K562 (cell line): ENCODE measurements around the gene ANXA9. TPM values are rescaled to one million over a fixed set of nuclear protein-coding genes. Genes with fewer than 3 reads are reported as not detected.
A peak's percentile ranks its signal among the peaks of the same experiment; 100 is the strongest.

ENCODE experiments used
- ATAC-seq: fragments of 200-7000 bp; cut with Tn5 transposase; 3 replicates; pipeline ENCODE4 v1.9.1; 2020; ENCODE audit warnings: moderate library complexity
- BruUV-seq: library from RNA; stranded (reverse); fragments of 400-500 nt; replicated peaks from 2 replicates; lab custom pipeline; 2021; lab: Mats Ljungman, UMichigan
- CTCF ChIA-PET: fragments of 300-600 bp; formaldehyde crosslinking; extraction: SDS; loops from one replicate; lab custom pipeline; 2021; ENCODE audit warnings: low intra/inter-chr PET ratio; lab: Yijun Ruan, JAX
- POLR2A ChIA-PET: fragments of 300-600, 350-650 bp; sonication (Branson Sonifier 250); formaldehyde crosslinking; extraction: SDS; loops from one replicate; lab custom pipeline; 2021; ENCODE audit warnings: antibody characterized with exemption, inconsistent platforms; lab: Yijun Ruan, JAX
- DNase-seq, 4 experiments: peaks; one replicate each; pipeline versions ENCODE4 v3.0.0 to v3.0.0-alpha.2; 2011 to 2018; ENCODE audit warnings: low spot score in 3 of 4, mixed read lengths in 3 of 4; ENCODE audit errors: extremely low read depth in 1 of 4
- FAIRE-seq: peaks from 2 replicates; lab custom pipeline; 2011; peaks lifted over from hg19 to GRCh38; lab: Jason Lieb, UNC
- H2AFZ ChIP-seq: 2 replicates; pipeline ENCODE4 v1.6.0; 2011; ENCODE audit warnings: low read depth, low read length, control low read depth, inconsistent platforms
- H3K27ac ChIP-seq: fragments of 200-600 bp; 3 replicates; pipeline ENCODE4 v1.8.0; 2011; ENCODE audit warnings: low read depth, mild to moderate bottlenecking, control low read depth, inconsistent platforms, low read length, moderate library complexity, mixed read lengths; ENCODE audit errors: extremely low read depth
- H3K27me3 ChIP-seq, 2 experiments: fragments of 300-600 bp in 1 of 2; 2 replicates in 1 of 2; 3 replicates in 1 of 2; pipeline versions ENCODE4 v1.6.0 to v1.8.0; 2011; ENCODE audit warnings: inconsistent platforms in 2 of 2, low read length in 2 of 2, mild to moderate bottlenecking in 1 of 2, mixed read lengths in 1 of 2, moderate library complexity in 1 of 2; ENCODE audit not compliant: control insufficient read depth in 2 of 2, insufficient read depth in 2 of 2
- H3K36me3 ChIP-seq: fragments of 300-600 bp; 3 replicates; pipeline ENCODE4 v1.8.0; 2011; ENCODE audit warnings: mild to moderate bottlenecking, low read length, inconsistent platforms; ENCODE audit not compliant: control insufficient read depth, insufficient read depth
- H3K4me1 ChIP-seq, 2 experiments: fragments of 200-600 bp in 1 of 2; replicated peaks in 1 of 2; 2 replicates in 1 of 2; 3 replicates in 1 of 2; pipeline versions ENCODE4 v1.5.1 to v1.8.0; 2011; ENCODE audit warnings: inconsistent platforms in 2 of 2, low read length in 2 of 2, mild to moderate bottlenecking in 1 of 2, mixed read lengths in 1 of 2, moderate library complexity in 1 of 2; ENCODE audit not compliant: control insufficient read depth in 2 of 2, insufficient read depth in 2 of 2
- H3K4me2 ChIP-seq: 2 replicates; pipeline ENCODE4 v1.6.1; 2011; ENCODE audit warnings: low read length, control low read depth, inconsistent platforms, mixed read lengths; ENCODE audit not compliant: insufficient read depth
- H3K4me3 ChIP-seq: fragments of 200-600 bp; sonication (generic), shearing (Covaris generic); 2 replicates; pipeline ENCODE4 v1.5.1; 2016; ENCODE audit warnings: control low read depth, inconsistent platforms
- H3K79me2 ChIP-seq: fragments of 200-600 bp; 3 replicates; pipeline ENCODE4 v1.8.0; 2011; ENCODE audit warnings: low read length, inconsistent platforms; ENCODE audit not compliant: control insufficient read depth, insufficient read depth
- H3K9ac ChIP-seq, 2 experiments: 2 replicates each; pipeline versions ENCODE4 v1.6.0 to v1.6.1; 2011; ENCODE audit warnings: low read depth in 2 of 2, low read length in 2 of 2, control low read depth in 1 of 2, inconsistent platforms in 1 of 2, mild to moderate bottlenecking in 1 of 2, mixed read lengths in 1 of 2; ENCODE audit not compliant: insufficient read depth in 1 of 2
- H3K9me1 ChIP-seq: one replicate; pipeline ENCODE4 v1.6.0; 2011; ENCODE audit warnings: inconsistent platforms, mild to moderate bottlenecking, low read length, moderate library complexity; ENCODE audit not compliant: control insufficient read depth, insufficient read depth
- H3K9me3 ChIP-seq: replicated peaks from 2 replicates; pipeline ENCODE4 v1.5.1; 2011; ENCODE audit warnings: low read depth, low read length, inconsistent platforms; ENCODE audit not compliant: control insufficient read depth, insufficient read depth
- H4K20me1 ChIP-seq: replicated peaks from 2 replicates; pipeline ENCODE4 v1.6.1; 2011; ENCODE audit warnings: low read length, inconsistent platforms, mixed read lengths; ENCODE audit not compliant: control insufficient read depth, insufficient read depth
- BHLHE40 ChIP-seq: IDR thresholded peaks from 2 replicates; pipeline ENCODE4 v1.6.1; 2011; ENCODE audit warnings: low read length, improper control_type of control experiment
- CBFB ChIP-seq: sonication (generic); formaldehyde crosslinking; IDR thresholded peaks from 2 replicates; pipeline ENCODE4 v1.4.0; 2020; ENCODE audit warnings: mild to moderate bottlenecking, missing genetic modification reagents
- CEBPB ChIP-seq: fragments of 450-650 bp; IDR thresholded peaks from 2 replicates; pipeline ENCODE4 v1.6.1; 2016; ENCODE audit warnings: missing genetic modification characterization, missing compliant biosample characterization
- CEBPG ChIP-seq, 3 experiments: fragments of 200-800 bp in 1 of 3; sonication (Bioruptor generic) in 1 of 3; sonication (generic) in 1 of 3; formaldehyde crosslinking in 1 of 3; IDR thresholded peaks in 2 of 3; conservative IDR thresholded peaks in 1 of 3; 2 replicates each; pipeline versions ENCODE4 v1.6.1 to v1.8.0; 2016 to 2022; ENCODE audit warnings: missing compliant biosample characterization in 2 of 3, missing genetic modification characterization in 2 of 3, mild to moderate bottlenecking in 1 of 3, missing genetic modification reagents in 1 of 3
- E2F3 ChIP-seq: fragments of 250-450 bp; sonication (Bioruptor Pico); IDR thresholded peaks from 2 replicates; pipeline ENCODE4 v1.4.0; 2020; ENCODE audit warnings: mild to moderate bottlenecking
- EGR1 ChIP-seq: fragments of 450-650 bp; conservative IDR thresholded peaks from 2 replicates; pipeline ENCODE4 v1.6.1; 2017; ENCODE audit warnings: mild to moderate bottlenecking
- HDAC1 ChIP-seq, 2 experiments: fragments of 450-650 bp; IDR thresholded peaks; 2 replicates each; pipeline ENCODE4 v1.6.1; 2016 to 2017; ENCODE audit warnings: inconsistent platforms in 1 of 2, mild to moderate bottlenecking in 1 of 2, moderate library complexity in 1 of 2
- IRF9 ChIP-seq: fragments of 450-650 bp; IDR thresholded peaks from 2 replicates; pipeline ENCODE4 v1.6.1; 2016; ENCODE audit warnings: missing biosample characterization, missing genetic modification characterization
- MBD2 ChIP-seq: sonication (generic); IDR thresholded peaks from 2 replicates; pipeline ENCODE4 v1.6.1; 2016; ENCODE audit warnings: low read depth, borderline replicate concordance
- MYBL2 ChIP-seq, 2 experiments: fragments of 450-650 bp in 1 of 2; sonication (generic) in 1 of 2; formaldehyde crosslinking in 1 of 2; IDR thresholded peaks; 2 replicates each; pipeline versions ENCODE4 v1.6.1 to v1.8.1; 2017 to 2022; ENCODE audit warnings: borderline replicate concordance in 1 of 2, inconsistent platforms in 1 of 2, low read depth in 1 of 2, mild to moderate bottlenecking in 1 of 2, missing genetic modification reagents in 1 of 2, moderate library complexity in 1 of 2
- PRDM10 ChIP-seq: fragments of 450-650 bp; IDR thresholded peaks from 2 replicates; pipeline ENCODE4 v1.6.1; 2018; ENCODE audit not compliant: partially characterized antibody
- RBBP5 ChIP-seq: fragments of 200-600 bp; sonication (generic); IDR thresholded peaks from 2 replicates; pipeline ENCODE4 v1.6.1; 2012; ENCODE audit warnings: borderline replicate concordance, mild to moderate bottlenecking, low read length, control low read depth, inconsistent platforms; ENCODE audit not compliant: insufficient read depth, poor library complexity, severe bottlenecking
- RCOR1 ChIP-seq, 2 experiments: IDR thresholded peaks; 2 replicates each; pipeline ENCODE4 v1.6.1; 2012; ENCODE audit warnings: low read depth in 2 of 2, low read length in 2 of 2, borderline replicate concordance in 1 of 2, improper control_type of control experiment in 1 of 2
- ZNF224 ChIP-seq: sonication (generic); formaldehyde crosslinking; IDR thresholded peaks from 2 replicates; pipeline ENCODE4 v1.8.0; 2022; ENCODE audit warnings: mild to moderate bottlenecking, missing genetic modification reagents
- ZNF644 ChIP-seq: fragments of 200-800 bp; sonication (Bioruptor generic); IDR thresholded peaks from 2 replicates; pipeline ENCODE4 v1.6.1; 2016; ENCODE audit warnings: low read depth, missing genetic modification characterization, missing compliant biosample characterization
- WGBS: fragments of 100-300 bp; shearing (Covaris generic); methylation state at CpG from one replicate; pipeline ENCODE4 v1.1.6; 2016; ENCODE audit warnings: low coverage, mixed read lengths; ENCODE audit not compliant: insufficient coverage; ENCODE audit errors: missing lambda C conversion rate; 5-methylcytosine and 5-hydroxymethylcytosine counted together
- in situ Hi-C: fragments of 300-500 bp; cut with MboI; formaldehyde crosslinking; loops from 4 replicates; pipeline ENCODE4 v1.15.0; 2018; ENCODE audit warnings: inconsistent platforms, mixed read lengths
- intact Hi-C: fragments of 100-400 bp; cut with micrococcal nuclease; formaldehyde crosslinking; loops from 2 replicates; pipeline ENCODE4 v1.14.2; 2022
- polyA plus RNA-seq, 8 experiments: library from polyadenylated mRNA; depleted of rRNA in 4 of 8; stranded (reverse) in 5 of 8; unstranded in 3 of 8; fragments of >200 nt; fragmentation: Nextera tagmentation in 2 of 8; fragmentation: Illumina TruSeq in 1 of 8; extraction: Ambion mirVana in 2 of 8; extraction: Trizol in 1 of 8; gene quantifications; 2 replicates each; pipeline versions ENCODE4 v1.2.1 to v1.2.3, GENCODE V29; 2011 to 2014; ENCODE audit warnings: inconsistent platforms in 1 of 8, missing spikeins in 1 of 8
- total RNA-seq, 7 experiments: library from RNA; depleted of rRNA in 6 of 7; stranded (reverse); fragments of >200 nt in 6 of 7; fragmentation: Illumina TruSeq in 2 of 7; extraction: Trizol in 2 of 7; gene quantifications; 2 replicates each; pipeline versions ENCODE4 v1.2.1 to v1.2.3, GENCODE V29; 2011 to 2021; ENCODE audit warnings: low replicate concordance in 1 of 7

The ANXA9 gene
- total and polyA plus RNA-seq, 9 of the 15 experiments (the other 6 are each of a cell fraction or from before 2014, with no cell fraction given), result 0.24 to 1.6 (median 0.57) TPM

DNA sequence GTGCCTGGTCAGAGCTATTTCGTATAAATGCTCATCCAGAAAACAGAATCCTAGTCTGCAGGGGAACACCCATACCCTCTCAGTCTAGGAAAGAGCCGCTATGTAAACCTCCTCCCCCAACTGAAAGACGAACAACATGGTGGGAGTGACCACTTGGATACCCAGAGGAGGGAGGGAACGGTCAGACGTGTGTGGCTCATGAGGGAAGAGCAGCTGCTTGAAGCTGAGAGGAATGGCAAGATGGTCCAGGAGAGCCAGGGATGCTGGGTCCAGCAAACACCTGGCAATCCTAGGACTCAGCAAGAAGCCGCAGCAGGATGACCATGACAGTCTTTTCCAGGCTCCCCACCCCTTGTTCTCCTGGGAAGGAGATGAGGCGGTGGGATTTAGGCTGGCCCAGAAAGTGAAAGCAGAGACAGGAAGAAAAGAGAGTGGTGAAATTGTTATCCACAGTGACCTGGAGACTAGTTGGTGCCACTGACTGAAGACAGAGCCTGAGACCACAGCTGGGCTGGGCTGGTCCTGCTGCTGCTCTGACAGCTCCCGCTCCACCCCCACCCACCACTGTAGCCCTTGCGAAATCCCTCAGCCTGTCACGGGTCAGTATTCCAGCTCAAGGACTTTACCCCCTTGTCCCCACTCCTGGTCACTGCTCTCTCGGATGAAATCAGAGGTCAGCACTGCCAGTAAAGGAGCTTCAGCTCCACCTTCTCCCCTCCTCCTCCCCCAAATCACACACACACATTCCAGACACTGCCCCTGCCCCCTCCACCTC, 11.1 kb upstream of the ANXA9 start:
- H3K4me2 ChIP-seq, result peak overlapping the region; percentile 92
- H3K27ac ChIP-seq, result peak overlapping the region; percentile 26; the same call in 1 of the 3 replicates
- intact Hi-C loops, result loop anchor here (10.0 kb wide), 1 partner anchor 356 kb away; no protein-coding TSS in a partner anchor
- TF ChIP-seq CEBPG (CRISPR knock-in tag; IDR thresholded peaks at IDR 0.05) (no peak; the same call in 1 of the 2 replicates), CEBPG (tag; conservative IDR thresholded peaks at IDR 0.05 in 1 of 2, IDR thresholded peaks at IDR 0.05 in 1 of 2) (peak; percentile 51 to 55; a peak in 2 of 4 replicates), EGR1 (0 out of 2 replicates have a peak, but pooled peaks have one; percentile 11), BHLHE40 (0 out of 2 replicates have a peak, but pooled peaks have one; percentile 30), HDAC1 (IDR thresholded peaks at IDR 0.05) (0 out of 4 replicates have a peak, but pooled peaks of 1 of the 2 experiments have one; percentile 17), RCOR1 (IDR thresholded peaks at IDR 0.05; ENCODE audit: borderline replicate concordance in 1 of 2, low read depth in 2 of 2, low read length in 2 of 2) (peak in 1 of 2 experiments; percentile 13; a peak in 1 of 4 replicates), CEBPB (tag) (peak; percentile 91), RBBP5 (peak; percentile 34), ZNF224 (no peak), E2F3 (no peak), ZNF644 (tag) (no peak), MBD2 (no peak), PRDM10 (peak; percentile 81), CBFB (CRISPR knock-in tag) (no peak), MYBL2 (IDR thresholded peaks at IDR 0.05; ENCODE audit: low read depth) (no peak), MYBL2 (CRISPR knock-in tag; IDR thresholded peaks at IDR 0.05; ENCODE audit: borderline replicate concordance) (no peak), IRF9 (tag) (peak; percentile 95)

More for the DNA sequence above, 11.1 kb upstream of the ANXA9 start:
- ATAC-seq (peak; percentile 4; the same call in 1 of the 3 replicates), FAIRE-seq (no peak), DNase-seq (peak in 1 of 4 experiments; percentile 55)
- H4K20me1 ChIP-seq, result peaks cover 38% of the 10 kb centered on the region
- H3K9ac ChIP-seq, result peak overlapping the region in 1 of 2 experiments; percentile 81; a peak in 2 of 4 replicates
- in situ Hi-C loops, result no loop called here
- H3K36me3 ChIP-seq, result peaks cover 66% of the 10 kb centered on the region; the same call in 2 of the 3 replicates
- no peak overlapping the region for H2AFZ ChIP-seq
- H3K79me2 ChIP-seq, result peaks cover 77% of the 10 kb centered on the region
- peaks cover 32 to 48% of the 10 kb centered on the region in 2 experiments for H3K4me1 ChIP-seq
- 37% methylated on average over 11 of the region's 11 CpGs for WGBS
- ChIA-PET CTCF (interaction anchor here (0.7 kb wide), 1 partner anchor 277 kb away, joined by 3 read pairs; no protein-coding TSS in a partner anchor), POLR2A (interaction anchor here (0.6 to 7.5 kb wide), 7 partner anchors 8 to 396 kb away, joined by 3 to 64 read pairs (median 4); partner anchors contain the start of genes ANXA9 and MCL1)
- no TSS peak for BruUV-seq
- H3K9me1 ChIP-seq, result peaks cover 5% of the 10 kb centered on the region
- no peak overlapping the region for H3K4me3 ChIP-seq
- no peaks in the 10 kb centered on the region for H3K9me3 ChIP-seq
- no peaks in the 10 kb centered on the region for H3K27me3 ChIP-seq
